Neural cell (in vitro differentiated cells): Measurements from ENCODE around the gene SP5. TPM values are rescaled to one million over a fixed set of nuclear protein-coding genes. Genes with fewer than 3 reads are reported as not detected.
"Not testable (repeated sequence)": the region's sequence is repeated elsewhere in the genome, so short reads cannot be mapped to it uniquely, and the experiment has no call there.

Source experiments
- H2AFZ ChIP-seq: fragments of 200-600, 300-800 bp; sonication (generic), shearing (Covaris generic); 2 replicates; pipeline ENCODE4 v1.6.0; 2014; ENCODE audit warnings: low read depth, mild to moderate bottlenecking, antibody characterized with exemption, low read length, moderate library complexity
- H3F3A ChIP-seq: fragments of 200-600 bp; shearing (Covaris generic); 2 replicates; pipeline ENCODE4 v1.6.1; 2016; ENCODE audit warnings: mild to moderate bottlenecking, moderate library complexity, mixed read lengths, antibody characterized with exemption, low read length; ENCODE audit not compliant: insufficient read depth, poor library complexity, severe bottlenecking
- H3K27ac ChIP-seq: fragments of 200-600, 300-800 bp; sonication (generic), shearing (Covaris generic); 2 replicates; pipeline ENCODE4 v1.5.1; 2014; ENCODE audit warnings: mild to moderate bottlenecking, low read length, moderate library complexity
- H3K27me3 ChIP-seq: fragments of 300-800, 200-600 bp; sonication (generic), shearing (Covaris generic); 2 replicates; pipeline ENCODE4 v1.6.0; 2014; ENCODE audit warnings: mild to moderate bottlenecking, low read depth, low read length, moderate library complexity; ENCODE audit not compliant: insufficient read depth
- H3K36me3 ChIP-seq: fragments of 300-800, 200-600 bp; sonication (generic), shearing (Covaris generic); 2 replicates; pipeline ENCODE4 v1.5.1; 2014; ENCODE audit warnings: mild to moderate bottlenecking, antibody characterized with exemption, low read length, moderate library complexity; ENCODE audit not compliant: insufficient read depth
- H3K4me2 ChIP-seq: fragments of 300-800, 200-600 bp; sonication (generic), shearing (Covaris generic); 2 replicates; pipeline ENCODE4 v1.6.0; 2014; ENCODE audit warnings: mild to moderate bottlenecking, low read length
- H3K4me3 ChIP-seq: fragments of 300-800, 200-600 bp; sonication (generic), shearing (Covaris generic); 2 replicates; pipeline ENCODE4 v1.5.1; 2014; ENCODE audit warnings: mild to moderate bottlenecking, low read length, moderate library complexity
- H3K79me2 ChIP-seq: fragments of 200-600 bp; shearing (Covaris generic); replicated peaks from 2 replicates; pipeline ENCODE4 v1.6.0; 2014; ENCODE audit warnings: mild to moderate bottlenecking, low read length, moderate library complexity; ENCODE audit not compliant: insufficient read depth
- H3K9ac ChIP-seq: fragments of 300-800, 200-600 bp; sonication (generic), shearing (Covaris generic); 2 replicates; pipeline ENCODE4 v1.6.1; 2016; ENCODE audit warnings: mild to moderate bottlenecking, low read length, mixed read lengths
- H3K9me2 ChIP-seq: fragments of 200-600 bp; shearing (Covaris generic); 2 replicates; pipeline ENCODE4 v1.6.1; 2016; ENCODE audit warnings: mild to moderate bottlenecking, low read length, mixed read lengths; ENCODE audit not compliant: insufficient read depth
- H3K9me3 ChIP-seq: fragments of 200-600, 300-800 bp; sonication (generic), shearing (Covaris generic); 2 replicates; pipeline ENCODE4 v1.6.1; 2016; ENCODE audit warnings: mild to moderate bottlenecking, mixed run types, low read length, moderate library complexity, mixed read lengths
- H4K20me1 ChIP-seq: fragments of 200-600 bp; shearing (Covaris generic); 2 replicates; pipeline ENCODE4 v1.6.1; 2016; ENCODE audit warnings: mild to moderate bottlenecking, mixed run types; ENCODE audit not compliant: insufficient read depth
- CTCF ChIP-seq: fragments of 450-650 bp; IDR thresholded peaks from 2 replicates; pipeline ENCODE4 v1.5.1; 2014; ENCODE audit warnings: antibody characterized with exemption, mild to moderate bottlenecking, moderate library complexity; ENCODE audit not compliant: poor library complexity, severe bottlenecking
- EP300 ChIP-seq: fragments of 450-650 bp; conservative IDR thresholded peaks from 2 replicates; pipeline ENCODE4 v1.6.1; 2014; ENCODE audit warnings: antibody characterized with exemption, mild to moderate bottlenecking, moderate library complexity; ENCODE audit not compliant: poor library complexity, severe bottlenecking
- EZH2 ChIP-seq: fragments of 200-600, 300-800 bp; shearing (Covaris generic), sonication (generic); IDR thresholded peaks from 2 replicates; pipeline ENCODE4 v1.6.1; 2014; ENCODE audit warnings: antibody characterized with exemption, low read length, borderline replicate concordance, mild to moderate bottlenecking; ENCODE audit not compliant: insufficient read depth, poor library complexity, severe bottlenecking
- MXI1 ChIP-seq: fragments of 450-650 bp; conservative IDR thresholded peaks from 2 replicates; pipeline ENCODE4 v1.6.1; 2014; ENCODE audit warnings: antibody characterized with exemption, mild to moderate bottlenecking; ENCODE audit not compliant: poor library complexity, severe bottlenecking
- POLR2AphosphoS5 ChIP-seq: IDR thresholded peaks from 2 replicates; pipeline ENCODE4 v1.6.1; 2012
- RAD21 ChIP-seq: fragments of 450-650 bp; conservative IDR thresholded peaks from 2 replicates; pipeline ENCODE4 v1.6.1; 2014; ENCODE audit warnings: antibody characterized with exemption, mild to moderate bottlenecking, moderate library complexity
- REST ChIP-seq: IDR thresholded peaks from 2 replicates; pipeline ENCODE4 v1.6.1; 2012; ENCODE audit warnings: borderline replicate concordance
- SMC3 ChIP-seq: fragments of 450-650 bp; conservative IDR thresholded peaks from 2 replicates; pipeline ENCODE4 v1.6.1; 2014; ENCODE audit warnings: antibody characterized with exemption, mild to moderate bottlenecking, moderate library complexity; ENCODE audit not compliant: poor library complexity
- TAF1 ChIP-seq: IDR thresholded peaks from 2 replicates; pipeline ENCODE4 v1.6.1; 2012; ENCODE audit warnings: low read depth
- polyA plus RNA-seq: library from polyadenylated mRNA; depleted of rRNA; stranded (reverse); fragments of >200 nt; gene quantifications from 2 replicates; pipeline ENCODE4 v1.2.3, GENCODE V29; 2014

The SP5 gene
- polyA plus RNA-seq, 1 donor from 2014 or later: 0.15 TPM

- no peak overlapping the region for H2AFZ ChIP-seq
- H3K79me2 ChIP-seq: no peaks in the 10 kb centered on the region
- no peaks in the 10 kb centered on the region for H4K20me1 ChIP-seq
- TF ChIP-seq CTCF (no peak), REST (no peak), POLR2AphosphoS5 (no peak), RAD21 (no peak), TAF1 (no peak), EZH2 (no peak), SMC3 (no peak), MXI1 (no peak), EP300 (no peak)
- no peaks in the 10 kb centered on the region for H3K36me3 ChIP-seq
- no peak overlapping the region for H3K4me2 ChIP-seq
- H3K9me3 ChIP-seq: no peaks in the 10 kb centered on the region
- no peak overlapping the region for H3K9ac ChIP-seq
- no peak overlapping the region for H3K4me3 ChIP-seq
- no peaks in the 10 kb centered on the region for H3K9me2 ChIP-seq
- H3F3A ChIP-seq: no peaks in the 10 kb centered on the region
- no peak overlapping the region for H3K27ac ChIP-seq
- H3K27me3 ChIP-seq: no peaks in the 10 kb centered on the region
These were observed 30.2 kb downstream of the SP5 start for GRCh38 chr2:170745305-170745704.

- H3K9ac ChIP-seq: no peak overlapping the region
- H3K9me2 ChIP-seq: no peaks in the 10 kb centered on the region
- no peaks in the 10 kb centered on the region for H3K9me3 ChIP-seq
- H3K27me3 ChIP-seq: no peaks in the 10 kb centered on the region
- H4K20me1 ChIP-seq: no peaks in the 10 kb centered on the region
- H2AFZ ChIP-seq: no peak overlapping the region
- H3K79me2 ChIP-seq: no peaks in the 10 kb centered on the region
- no peak overlapping the region for H3K27ac ChIP-seq
- no peak overlapping the region for H3K4me3 ChIP-seq
- H3K36me3 ChIP-seq: no peaks in the 10 kb centered on the region
- TF ChIP-seq POLR2AphosphoS5 (no peak), CTCF (no peak), MXI1 (no peak), RAD21 (no peak), SMC3 (no peak)
- no peak overlapping the region for H3K4me2 ChIP-seq
- no peaks in the 10 kb centered on the region for H3F3A ChIP-seq
These were observed 32.8 kb downstream of the SP5 start for GRCh38 chr2:170747921-170748320.

- not testable (repeated sequence) for H3K9me2 ChIP-seq, H3K36me3 ChIP-seq, H4K20me1 ChIP-seq, H3K27ac ChIP-seq, H2AFZ ChIP-seq, H3F3A ChIP-seq, H3K9ac ChIP-seq, H3K9me3 ChIP-seq, H3K4me3 ChIP-seq, H3K4me2 ChIP-seq, H3K27me3 ChIP-seq, H3K79me2 ChIP-seq
These were observed 36.4 kb downstream of the SP5 start for GRCh38 chr2:170751555-170751954.
